COLO829 (cell line): Measurements from ENCODE around the gene BTBD2.

Experiments
- DNase-seq: peaks from one replicate; pipeline ENCODE4 v3.0.0; 2012; ENCODE audit warnings: low spot score

Gene BTBD2

DNA sequence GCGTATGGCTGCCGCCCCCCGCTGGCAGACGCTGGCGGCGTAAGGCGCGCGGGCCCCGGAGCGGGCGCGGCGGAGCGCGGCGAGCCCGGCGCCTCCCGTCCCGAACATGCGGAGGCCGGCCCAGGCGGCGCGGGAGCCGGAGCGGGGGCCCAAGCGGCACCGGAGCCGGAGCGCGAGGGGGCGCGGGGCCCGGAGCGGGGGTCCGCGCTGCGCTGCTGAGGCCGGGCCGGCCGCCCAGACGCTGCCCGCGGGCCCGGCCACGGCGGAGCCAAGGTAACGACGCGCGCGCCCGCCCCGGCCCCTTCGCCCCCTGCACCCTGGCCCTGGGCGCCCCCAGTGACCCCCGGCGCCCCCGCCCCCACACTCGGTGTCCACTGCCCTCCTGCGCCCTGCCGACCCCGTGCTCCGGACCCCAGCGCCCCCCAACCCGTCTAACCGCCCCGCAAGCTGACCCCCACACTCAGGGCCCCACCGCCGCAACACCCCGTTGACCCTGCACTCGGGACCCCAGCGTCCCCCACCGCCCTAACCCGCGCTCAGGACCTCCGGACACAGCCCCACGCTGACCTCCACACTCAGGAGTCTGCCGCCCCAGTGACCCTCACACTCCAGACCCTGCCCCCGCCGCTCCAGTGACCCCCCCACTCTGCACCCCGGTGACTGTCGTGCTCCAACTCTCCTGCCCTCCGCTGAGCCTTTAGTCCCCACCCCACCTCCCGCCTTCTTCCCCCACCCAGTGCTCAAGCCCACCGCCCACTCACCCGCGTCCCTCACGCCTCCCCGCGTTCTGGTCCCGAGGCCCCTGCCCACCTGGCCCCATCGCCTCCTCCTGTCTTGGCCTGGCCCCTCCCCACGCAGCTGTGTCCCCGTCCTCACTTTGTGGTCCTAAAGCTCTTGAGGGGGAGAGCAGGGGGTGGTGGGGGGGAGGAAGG, 74.1 kb downstream of the BTBD2 start, which contains the start of gene CSNK1G2:
CSNK1G2 (plus strand) TSS at position 27 of the 932 bp plus-strand sequence. CDS start 28,601 bp downstream, outside the sequence.
- no peak for DNase-seq

DNA sequence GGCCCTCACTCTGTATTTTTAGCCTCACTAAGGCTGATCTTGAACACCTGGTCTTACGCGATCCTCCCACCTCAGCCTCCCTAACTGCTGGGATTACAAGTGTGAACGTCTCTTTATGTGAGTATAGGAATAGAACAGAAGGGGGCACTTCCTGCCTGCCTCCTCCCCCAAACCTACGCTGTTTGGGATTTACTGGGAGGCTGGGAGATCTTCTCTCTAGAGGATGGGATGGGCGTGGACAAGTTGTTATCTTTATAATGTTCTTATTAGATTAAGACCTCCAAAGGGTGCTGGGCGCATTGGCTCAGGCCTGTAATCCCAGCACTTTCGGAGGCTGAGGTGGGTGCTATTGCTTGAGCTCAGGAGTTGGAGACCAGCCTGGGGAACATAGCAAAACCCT, 77.4 kb downstream of the BTBD2 start:
- DNase-seq = no peak

DNA sequence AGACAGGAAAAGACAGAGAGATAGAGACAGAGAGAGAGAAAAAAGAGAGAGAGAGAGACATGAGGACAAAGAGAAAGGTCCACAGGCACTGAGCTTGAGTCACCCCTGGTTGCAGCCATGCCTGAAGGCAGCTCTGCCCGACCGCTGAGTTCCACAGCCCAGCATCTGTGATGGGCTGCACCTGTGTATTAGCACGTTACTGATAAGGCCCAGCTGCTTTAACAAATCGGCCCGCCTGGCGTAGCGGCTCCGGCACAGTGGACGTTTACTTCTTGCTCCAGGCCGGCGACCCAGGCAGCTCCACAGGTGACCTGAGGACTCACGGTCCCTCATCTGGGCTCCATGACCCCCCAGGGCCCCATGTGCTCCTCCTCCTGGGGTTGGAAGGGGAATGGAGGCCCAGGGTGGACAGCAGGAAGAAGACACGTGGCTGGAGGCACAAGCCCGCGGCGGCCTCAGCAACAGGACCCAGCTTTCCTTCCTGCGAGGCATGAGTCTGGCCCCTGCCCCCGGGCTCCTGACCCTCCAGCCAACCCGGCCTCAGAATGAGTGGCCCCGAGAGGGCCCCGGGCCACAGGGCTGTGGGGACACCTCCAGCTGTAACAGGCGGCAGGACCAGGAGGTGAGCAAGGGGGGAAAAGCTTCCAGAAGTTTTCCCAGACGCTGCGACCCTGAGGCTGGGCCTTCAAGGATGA, 78.5 kb downstream of the BTBD2 start:
- DNase-seq = no peak

DNA sequence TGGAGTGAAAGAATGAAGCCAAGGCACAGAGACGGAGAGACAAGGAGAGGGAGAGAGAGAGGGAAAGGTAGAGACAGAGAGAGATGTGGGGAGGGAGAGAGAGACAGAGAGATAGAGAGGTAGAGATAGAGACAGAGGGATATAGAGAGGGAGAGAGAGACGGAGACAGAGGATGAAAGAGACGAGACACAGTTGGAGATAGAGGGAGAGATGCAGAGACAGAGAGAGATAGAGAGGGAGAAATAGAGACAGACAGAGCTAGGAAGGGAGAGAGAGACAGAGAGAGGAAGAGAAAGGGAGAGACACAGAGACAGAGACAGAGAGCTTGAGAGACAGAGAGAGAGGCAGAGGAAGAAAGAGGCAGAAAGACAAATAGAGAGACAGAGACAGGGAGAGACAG, 79.1 kb downstream of the BTBD2 start:
- no peak for DNase-seq

DNA sequence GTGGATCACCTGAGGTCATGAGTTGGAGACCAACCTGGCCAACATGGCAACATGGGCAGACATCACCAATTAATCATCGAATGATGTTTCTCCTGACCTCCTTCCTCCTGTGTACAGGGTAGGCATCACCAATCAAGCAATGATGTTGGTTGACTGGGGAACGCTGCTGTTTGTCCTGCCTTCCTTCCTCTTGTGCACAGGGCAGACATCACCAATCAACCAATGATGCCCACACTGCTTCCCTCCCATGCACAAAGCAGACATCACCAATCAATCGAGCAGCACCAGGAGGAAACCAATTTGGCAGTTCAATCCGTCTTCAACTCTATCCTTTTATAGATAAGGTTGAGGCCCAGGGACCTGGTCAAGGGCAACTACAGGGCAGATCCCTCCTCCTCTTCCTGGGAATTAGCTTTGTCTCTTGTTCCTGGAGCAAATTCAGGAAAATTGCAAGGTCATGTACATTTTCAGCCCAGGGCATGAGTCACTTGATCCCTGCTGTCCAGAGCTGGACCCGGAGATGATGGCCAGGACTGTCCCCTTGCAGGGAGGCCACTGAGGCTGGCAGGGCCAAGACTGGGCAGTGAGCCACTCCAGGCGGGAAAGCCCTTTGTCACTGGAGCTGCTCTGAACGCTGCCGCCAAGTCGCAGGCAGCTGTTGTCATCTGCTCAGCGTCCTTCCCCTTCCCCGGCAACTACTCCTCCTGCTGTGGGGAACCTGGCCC, 79.9 kb downstream of the BTBD2 start:
- no peak for DNase-seq
